Prostate gland (tissue), 2 donors: ENCODE measurements around the gene DENND1B. TPM values are rescaled to one million over a fixed set of nuclear protein-coding genes. Genes with fewer than 3 reads are reported as not detected.
"Not testable (repeated sequence)": the region's sequence is repeated elsewhere in the genome, so short reads cannot be mapped to it uniquely, and the experiment has no call there.

Source experiments
- DNase-seq: peaks from one replicate; pipeline ENCODE4 v3.0.0-alpha.2; 2019; ENCODE audit warnings: low spot score
- H3K27ac ChIP-seq, 2 donors: fragments of 200-600 bp; sonication (generic); 2 replicates each; pipeline ENCODE4 v1.5.1; 2017 to 2019
- H3K27me3 ChIP-seq: fragments of 200-600 bp; sonication (generic); replicated peaks from 2 replicates; pipeline ENCODE4 v1.5.1; 2019; ENCODE audit not compliant: insufficient read depth
- H3K36me3 ChIP-seq, 2 donors: fragments of 200-600 bp; sonication (generic); 1 replicate in 1 of 2; 2 replicates in 1 of 2; pipeline versions ENCODE4 v1.5.1 to v1.8.1; 2017 to 2019
- H3K4me1 ChIP-seq: fragments of 200-600 bp; sonication (generic); replicated peaks from 2 replicates; pipeline ENCODE4 v1.5.1; 2019
- H3K4me3 ChIP-seq, 2 donors: fragments of 200-600 bp; sonication (generic); 2 replicates each; pipeline ENCODE4 v1.5.1; 2017 to 2019
- H3K9me3 ChIP-seq: fragments of 200-600 bp; sonication (generic); 2 replicates; pipeline ENCODE4 v1.5.1; 2017
- CTCF ChIP-seq, 4 experiments: fragments of 200-600 bp in 2 of 4; fragments of 450-650 bp in 2 of 4; sonication (generic) in 2 of 4; IDR thresholded peaks; 1 replicate in 3 of 4; 2 replicates in 1 of 4; pipeline ENCODE4 v1.5.1; 2016 to 2019; ENCODE audit warnings: antibody characterized with exemption in 4 of 4, mild to moderate bottlenecking in 2 of 4, moderate library complexity in 2 of 4
- POLR2A ChIP-seq: fragments of 450-650 bp; IDR thresholded peaks from one replicate; pipeline ENCODE4 v1.6.1; 2016; ENCODE audit warnings: antibody characterized with exemption, mild to moderate bottlenecking
- POLR2AphosphoS5 ChIP-seq: sonication (generic); formaldehyde crosslinking; IDR thresholded peaks from one replicate; pipeline ENCODE4 v1.6.1; 2017; ENCODE audit warnings: antibody characterized with exemption
- WGBS: methylation state at CpG from one replicate; pipeline ENCODE4 v1.1.5; 2018; 5-methylcytosine and 5-hydroxymethylcytosine counted together
- intact Hi-C: fragments of 100-400 bp; cut with DNase I; formaldehyde crosslinking; loops from one replicate; pipeline ENCODE4 v1.14.2; 2022
- total RNA-seq, 2 donors: library from RNA; depleted of rRNA; stranded (reverse); fragments of >200 nt; gene quantifications; one replicate each; pipeline ENCODE4 v1.1.0, GENCODE V29; 2016

The DENND1B gene
- total RNA-seq, 2 donors from 2014 or later, result 13.5 to 14.1 TPM

DNA sequence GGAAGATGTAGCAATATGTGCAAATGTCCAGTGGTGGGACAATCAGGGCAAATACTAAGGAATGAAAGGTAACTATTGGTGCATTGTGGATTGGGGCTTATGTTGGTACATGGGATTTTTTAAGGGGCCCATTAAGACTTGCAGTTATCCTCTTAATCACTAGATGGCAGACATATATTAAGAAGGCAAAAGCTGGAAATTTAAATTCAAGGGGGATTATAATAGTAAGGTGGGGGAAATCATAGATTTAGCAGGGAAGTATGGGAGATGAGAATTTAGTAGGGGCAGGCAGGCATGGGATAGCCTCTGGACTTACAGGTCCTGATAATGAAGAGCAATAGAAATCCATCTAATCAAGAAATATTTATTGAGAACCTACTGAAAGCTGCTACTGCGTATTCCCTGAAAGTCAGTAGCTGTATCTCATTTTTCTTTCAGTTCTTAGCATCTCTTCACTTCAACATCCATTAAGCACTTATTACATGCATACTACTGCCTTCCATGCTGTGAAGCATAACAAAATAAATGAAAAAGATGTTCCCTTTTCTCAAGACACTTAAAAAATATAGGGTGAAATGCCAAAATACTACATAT is 255.4 kb downstream of the DENND1B start:
- intact Hi-C loops, result loop anchor here (10.0 kb wide), 2 partner anchors 405 to 945 kb away; no protein-coding TSS in a partner anchor
- Histone ChIP-seq H3K36me3 (no peaks in the 10 kb centered on the region), H3K4me3 (no peak overlapping the region), H3K27ac (no peak overlapping the region), H3K27me3 (no peaks in the 10 kb centered on the region), H3K4me1 (no peaks in the 10 kb centered on the region), H3K9me3 (no peaks in the 10 kb centered on the region)
- TF ChIP-seq POLR2A, result no peak
- peak in 1 of 4 experiments; percentile 15 for TF ChIP-seq CTCF (IDR thresholded peaks at IDR 0.05)
- no peak for DNase-seq
- WGBS, result 95% methylated on average over 1 of the region's 1 CpG

DNA sequence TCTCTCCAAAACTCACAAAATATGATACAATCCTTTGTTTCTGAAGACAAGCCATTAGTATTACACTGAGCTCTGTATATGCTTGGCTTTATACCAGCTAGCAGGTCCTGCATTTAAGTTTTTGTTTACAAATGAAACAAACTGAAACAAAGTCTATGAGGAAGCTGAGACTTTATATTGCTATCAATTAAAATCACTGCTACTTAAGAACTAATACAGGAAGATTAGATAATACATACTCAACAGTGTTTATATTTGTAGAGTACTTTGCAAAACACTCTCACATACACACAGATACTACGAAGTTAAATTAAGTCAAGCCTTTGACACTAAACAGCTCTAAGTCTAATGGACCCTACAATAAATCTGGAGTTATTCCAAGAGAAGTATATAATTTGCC is 259.9 kb downstream of the DENND1B start:
- Histone ChIP-seq H3K27me3 (no peaks in the 10 kb centered on the region), H3K4me3 (no peak overlapping the region), H3K36me3 (no peaks in the 10 kb centered on the region), H3K9me3 (no peaks in the 10 kb centered on the region), H3K27ac (no peak overlapping the region), H3K4me1 (no peaks in the 10 kb centered on the region)
- no peak for DNase-seq
- intact Hi-C loops, result no loop called here
- no peak for TF ChIP-seq POLR2A
- TF ChIP-seq POLR2AphosphoS5, result no peak
- no peak for TF ChIP-seq CTCF (IDR thresholded peaks at IDR 0.05)
- 68% methylated on average over 1 of the region's 1 CpG for WGBS

- intact Hi-C loops, result no loop called here
- Histone ChIP-seq H3K9me3 (no peaks in the 10 kb centered on the region), H3K27me3 (no peaks in the 10 kb centered on the region), H3K4me3 (no peak overlapping the region), H3K27ac (no peak overlapping the region), H3K4me1 (no peaks in the 10 kb centered on the region), H3K36me3 (no peaks in the 10 kb centered on the region)
- WGBS, result 90% methylated on average over 4 of the region's 4 CpGs
- DNase-seq, result no peak
- no peak for TF ChIP-seq CTCF (IDR thresholded peaks at IDR 0.05)
- TF ChIP-seq POLR2A, result no peak
- TF ChIP-seq POLR2AphosphoS5, result no peak
These were observed 264.4 kb downstream of the DENND1B start for GRCh38 chr1:197510691-197511378.

GRCh38 chr1:197496722-197497121 is 278.6 kb downstream of the DENND1B start:
- Histone ChIP-seq H3K4me3 (no peak overlapping the region), H3K4me1 (no peaks in the 10 kb centered on the region), H3K27ac (no peak overlapping the region), H3K36me3 (no peaks in the 10 kb centered on the region), H3K27me3 (no peaks in the 10 kb centered on the region), H3K9me3 (no peaks in the 10 kb centered on the region)
- TF ChIP-seq POLR2A (no peak), POLR2AphosphoS5 (no peak), CTCF (IDR thresholded peaks at IDR 0.05) (no peak)
- intact Hi-C loops, result no loop called here
- WGBS, result 89% methylated on average over 10 of the region's 10 CpGs
- DNase-seq, result no peak

DNA sequence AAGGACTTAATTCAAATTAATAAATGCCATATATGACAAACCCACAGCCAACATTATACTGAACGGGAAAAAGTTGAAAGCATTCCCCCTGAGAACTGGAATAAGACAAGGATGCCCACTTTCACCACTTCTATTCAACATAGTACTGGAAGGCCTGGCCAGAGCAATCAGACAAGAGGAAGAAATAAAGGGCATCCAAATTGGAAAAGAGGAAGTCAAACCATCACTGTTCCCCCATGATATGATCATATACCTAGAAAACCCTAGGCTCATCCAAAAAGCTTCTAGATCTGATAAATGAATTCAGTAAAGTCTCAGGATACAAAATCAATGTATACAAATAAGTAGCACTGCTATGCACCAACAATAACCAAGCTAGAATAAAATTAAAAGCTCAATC is 283.8 kb downstream of the DENND1B start:
- H3K27ac ChIP-seq, H3K27me3 ChIP-seq, H3K4me1 ChIP-seq, DNase-seq, intact Hi-C loops, H3K36me3 ChIP-seq, H3K4me3 ChIP-seq, H3K9me3 ChIP-seq: not testable (repeated sequence)
- 100% methylated on average over 1 of the region's 1 CpG for WGBS
